Measurements from ENCODE around the gene C9.
"Not testable (repeated sequence)": the region's sequence is repeated elsewhere in the genome, so short reads cannot be mapped to it uniquely, and the experiment has no call there.

Gene C9

GRCh38 chr5:39371367-39371635, 7.0 kb upstream of the C9 start:
- no peak for DNase-seq (ENCODE audit: low spot score)

DNA sequence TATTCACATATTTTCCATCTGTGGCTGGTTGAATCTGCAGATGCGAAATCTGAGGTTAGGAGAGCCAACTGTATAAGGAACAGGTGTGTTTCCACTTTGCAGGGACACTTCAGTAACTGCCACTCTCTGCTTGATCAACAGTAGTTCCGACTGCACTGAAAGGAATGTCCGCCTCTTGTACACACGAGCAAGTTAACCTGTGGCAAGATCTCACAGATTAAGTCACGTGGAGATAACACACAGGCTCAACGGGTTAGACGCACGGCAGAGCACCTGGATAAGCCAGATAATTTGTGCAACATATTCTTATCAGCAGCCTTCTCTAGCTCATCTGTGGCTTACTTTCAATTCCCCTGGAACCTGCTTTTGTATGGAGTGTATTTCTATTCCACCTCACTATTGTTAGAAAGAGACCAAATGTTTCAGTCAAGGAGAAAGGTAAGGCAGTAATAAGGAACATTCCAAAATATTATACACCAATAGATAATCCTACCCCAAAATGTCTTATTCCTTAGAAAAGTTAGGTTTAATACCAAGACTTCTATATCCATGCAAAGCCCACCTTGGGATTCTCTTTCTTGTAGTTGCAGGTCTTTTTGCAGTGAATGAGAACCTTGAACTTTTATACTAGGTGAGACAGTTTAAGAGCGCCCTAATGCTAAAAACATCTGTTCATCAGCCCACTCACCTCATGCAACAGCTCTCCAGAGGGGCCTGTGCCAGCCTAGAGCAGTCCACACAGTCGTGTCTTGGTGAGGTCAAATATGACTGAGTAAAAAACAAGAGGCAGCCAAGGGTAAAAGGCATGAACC, 6.5 kb upstream of the C9 start:
- no peak for DNase-seq (ENCODE audit: low spot score)

DNA sequence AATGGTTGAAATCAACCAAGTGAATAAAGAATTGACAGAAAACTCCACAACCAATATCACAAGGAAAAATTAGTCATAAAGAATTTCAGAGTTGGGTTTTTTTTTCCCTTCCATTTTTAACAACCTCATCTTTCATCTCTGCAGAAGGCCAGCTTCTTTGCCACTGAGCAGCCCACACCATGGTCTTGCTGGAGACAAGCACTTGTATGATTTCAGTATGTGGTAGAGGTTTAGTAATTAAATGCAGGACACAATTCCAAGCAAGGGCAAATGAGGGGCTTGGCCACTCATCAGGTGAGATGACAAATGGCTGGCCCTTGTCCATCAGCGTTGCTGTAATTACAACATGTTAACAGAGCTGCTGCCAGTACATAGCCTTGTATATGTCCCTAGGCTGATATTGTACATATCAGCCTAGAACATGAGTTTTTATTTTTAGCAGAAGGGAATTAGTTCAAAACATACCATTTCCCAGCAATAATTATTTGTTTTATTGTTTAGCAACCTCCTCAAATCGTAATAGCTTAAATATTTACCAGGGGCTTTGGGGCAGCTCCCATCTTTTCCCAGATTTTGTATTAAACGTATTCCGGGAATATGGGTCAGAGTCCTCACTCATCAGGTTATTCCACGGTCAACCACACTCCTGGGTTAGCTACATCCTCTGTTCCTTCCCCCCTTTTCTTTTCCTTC, 5.0 kb upstream of the C9 start:
- DNase-seq (ENCODE audit: low spot score): no peak

DNA sequence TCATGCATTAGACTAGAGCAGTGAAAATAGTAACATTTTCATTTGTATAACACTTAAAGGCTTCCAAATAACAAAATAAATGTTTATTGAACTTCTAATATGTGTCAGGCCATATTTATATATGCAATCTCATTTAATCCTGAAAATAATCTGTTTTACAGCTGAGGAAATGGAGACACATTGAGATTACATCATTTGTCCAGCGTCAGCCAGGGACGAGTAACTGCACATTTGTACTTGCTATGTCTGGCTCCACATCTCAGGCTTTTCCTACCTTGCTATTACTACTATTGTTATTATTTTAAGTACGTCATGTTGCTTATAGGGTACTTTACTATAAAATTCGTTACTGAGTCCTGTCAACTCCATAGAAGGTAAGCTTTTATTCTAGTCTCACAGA, 3.8 kb upstream of the C9 start:
- DNase-seq (ENCODE audit: low spot score): no peak

GRCh38 chr5:39367711-39368110, 3.4 kb upstream of the C9 start:
- DNase-seq (ENCODE audit: low spot score): no peak

- no peak for DNase-seq (ENCODE audit: low spot score)
These were observed 1.1 kb downstream of the C9 start for GRCh38 chr5:39363217-39363616.

DNA sequence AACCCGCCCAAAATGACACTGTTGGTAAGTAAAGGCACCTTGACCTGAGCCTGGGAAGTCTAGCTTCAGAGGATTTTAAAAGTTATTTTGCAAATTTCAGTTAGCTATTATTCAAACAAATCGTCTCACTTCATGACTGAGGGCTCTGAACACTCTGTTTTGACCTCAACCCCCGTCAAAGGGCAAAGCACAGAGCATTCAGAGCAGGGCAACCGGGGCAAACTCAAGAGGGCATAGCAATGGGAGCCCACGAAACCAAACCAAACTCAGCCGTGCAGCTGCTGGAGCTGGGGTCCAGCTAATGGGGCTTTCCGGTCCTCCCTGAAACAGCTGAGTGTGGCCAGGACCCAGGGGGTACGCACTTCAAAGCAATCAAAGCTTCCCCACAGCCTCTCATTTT, 1.6 kb downstream of the C9 start:
- no peak for DNase-seq (ENCODE audit: low spot score)

DNA sequence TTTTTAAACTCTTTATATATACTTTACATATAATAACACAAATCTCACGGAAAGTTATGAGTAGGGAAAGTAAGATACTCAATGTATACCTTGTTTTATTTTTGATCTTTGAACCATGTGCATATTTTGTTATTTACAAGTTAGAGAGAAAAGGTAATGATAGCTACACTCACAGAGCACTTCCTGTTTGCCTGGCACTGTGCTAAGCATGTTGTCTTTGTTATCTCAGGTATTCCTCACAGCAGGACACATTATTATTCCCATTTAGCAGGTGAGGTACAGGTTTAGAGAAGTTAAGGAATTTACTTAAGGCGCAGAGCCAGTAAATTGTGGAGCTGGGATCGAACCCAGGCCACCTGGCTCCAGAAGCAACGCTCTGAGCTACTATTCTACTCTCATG, 3.0 kb downstream of the C9 start:
- no peak for DNase-seq (ENCODE audit: low spot score)

DNA sequence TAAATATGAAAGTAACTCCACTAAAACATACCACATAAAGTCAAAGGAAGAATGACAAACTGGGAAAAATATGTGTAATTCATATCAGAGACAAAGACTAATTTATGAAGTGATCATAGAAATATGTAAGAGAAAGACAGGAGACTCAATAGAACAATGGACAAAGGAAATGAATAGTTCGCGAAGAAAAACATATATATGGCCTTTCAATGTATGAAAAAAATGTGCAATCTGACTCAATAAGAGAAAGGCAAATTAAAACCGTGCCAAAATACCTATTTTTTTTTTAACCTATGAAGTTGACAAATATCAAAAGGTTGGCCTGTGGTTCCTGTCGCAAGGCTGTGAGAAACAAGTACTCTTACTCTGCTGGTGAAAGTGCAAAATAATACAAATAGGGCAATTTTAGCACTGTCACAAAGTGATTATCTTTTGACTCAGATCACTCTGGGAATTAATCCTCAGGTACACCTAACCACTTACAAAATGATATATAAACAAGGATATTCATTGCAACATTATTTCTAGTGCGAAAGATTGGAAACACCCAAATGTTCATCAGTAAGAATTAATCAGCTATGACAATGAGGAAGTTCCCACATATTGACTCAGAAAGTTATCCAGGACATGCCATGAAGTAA, 3.7 kb downstream of the C9 start:
- DNase-seq (ENCODE audit: low spot score): no peak

DNA sequence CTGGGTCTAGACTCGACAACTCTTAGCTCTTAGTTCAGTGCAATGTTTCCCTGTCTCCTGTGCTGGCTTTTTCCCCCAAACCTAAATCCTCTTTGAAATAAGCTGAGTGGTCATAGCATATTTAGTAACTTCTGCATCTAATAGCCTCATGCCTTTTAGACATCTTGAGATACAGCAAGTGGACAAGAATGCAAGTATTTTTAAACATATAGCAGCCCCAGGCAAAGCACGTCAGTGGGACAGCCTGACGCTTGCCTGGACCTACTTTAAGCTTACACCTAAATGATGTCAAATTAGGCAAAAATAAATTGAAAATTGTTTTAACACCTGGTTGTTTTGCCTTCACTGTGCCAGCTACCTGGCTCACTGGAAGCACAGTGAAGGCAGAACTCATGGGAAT, 8.0 kb downstream of the C9 start:
- no peak for DNase-seq (ENCODE audit: low spot score)

- no peak for DNase-seq (ENCODE audit: low spot score)
These were observed 9.0 kb downstream of the C9 start for GRCh38 chr5:39355324-39355723.

GRCh38 chr5:39353717-39354399, 10.4 kb downstream of the C9 start:
- DNase-seq (ENCODE audit: low spot score): no peak

GRCh38 chr5:39352951-39353350, 11.3 kb downstream of the C9 start:
- no peak for DNase-seq (ENCODE audit: low spot score)

- no peak for DNase-seq (ENCODE audit: low spot score)
These were observed 12.1 kb downstream of the C9 start for GRCh38 chr5:39352170-39352569.

DNA sequence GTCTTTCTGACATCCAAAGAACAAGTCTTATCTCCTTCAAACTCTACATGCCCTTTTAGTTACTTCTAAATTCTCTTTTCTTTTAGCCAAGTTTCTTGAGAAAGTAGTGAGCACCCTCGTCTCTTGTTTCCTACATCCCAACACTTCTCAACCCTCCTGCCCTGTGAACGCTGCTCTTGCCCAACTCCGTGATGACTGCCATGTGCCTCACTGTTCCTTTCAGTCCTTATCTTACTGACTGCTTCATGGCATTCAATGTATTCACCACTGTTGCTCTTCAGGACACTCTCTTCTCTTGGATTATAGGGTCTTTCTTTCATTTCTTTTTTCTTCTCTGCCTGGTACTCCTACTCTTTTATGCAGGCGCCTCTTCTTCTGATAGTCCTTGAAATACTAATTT, 14.8 kb downstream of the C9 start:
- no peak for DNase-seq (ENCODE audit: low spot score)

DNA sequence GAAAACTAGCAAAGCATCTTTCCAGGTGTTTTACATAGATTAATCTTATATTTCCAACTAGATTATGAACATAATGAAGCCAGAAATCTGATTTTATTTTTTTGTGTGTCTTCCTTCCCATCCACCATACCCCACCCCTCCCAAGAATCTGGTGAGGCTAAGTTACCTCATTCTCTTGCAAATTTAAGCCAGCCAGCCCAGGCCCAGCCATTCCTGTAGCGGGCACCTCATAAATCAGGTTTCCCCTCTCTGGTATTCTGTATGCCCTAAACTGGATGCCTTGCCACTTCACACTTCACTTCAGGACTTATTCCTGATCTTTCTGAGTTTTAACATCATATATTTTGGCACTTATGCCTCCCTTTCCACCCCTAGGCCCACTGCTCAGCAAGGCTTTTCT, 21.8 kb downstream of the C9 start:
- no peak for DNase-seq (ENCODE audit: low spot score)

DNA sequence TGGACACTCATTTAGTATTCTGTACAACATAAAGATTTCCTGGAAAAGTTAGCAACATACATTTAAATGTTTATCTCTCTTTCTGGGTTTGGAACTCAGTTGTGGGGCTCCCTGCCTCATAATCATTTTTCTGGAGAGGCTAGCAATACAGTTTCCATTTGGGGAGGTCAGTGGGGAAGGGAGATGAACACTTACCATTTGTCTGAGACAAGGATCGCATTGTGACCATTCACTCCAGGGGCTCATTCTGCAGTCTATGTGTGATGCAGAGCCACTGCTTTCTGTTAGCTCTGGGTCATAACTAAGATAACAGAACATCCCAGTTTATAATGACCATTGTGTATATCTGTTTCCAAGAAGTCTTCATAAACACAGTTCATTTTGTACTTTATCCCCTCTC, 22.4 kb downstream of the C9 start:
- DNase-seq (ENCODE audit: low spot score): no peak

- DNase-seq (ENCODE audit: low spot score): no peak
These were observed 23.8 kb downstream of the C9 start for GRCh38 chr5:39340506-39340905.

GRCh38 chr5:39337252-39337915, 26.9 kb downstream of the C9 start:
- DNase-seq (ENCODE audit: low spot score): no peak

DNA sequence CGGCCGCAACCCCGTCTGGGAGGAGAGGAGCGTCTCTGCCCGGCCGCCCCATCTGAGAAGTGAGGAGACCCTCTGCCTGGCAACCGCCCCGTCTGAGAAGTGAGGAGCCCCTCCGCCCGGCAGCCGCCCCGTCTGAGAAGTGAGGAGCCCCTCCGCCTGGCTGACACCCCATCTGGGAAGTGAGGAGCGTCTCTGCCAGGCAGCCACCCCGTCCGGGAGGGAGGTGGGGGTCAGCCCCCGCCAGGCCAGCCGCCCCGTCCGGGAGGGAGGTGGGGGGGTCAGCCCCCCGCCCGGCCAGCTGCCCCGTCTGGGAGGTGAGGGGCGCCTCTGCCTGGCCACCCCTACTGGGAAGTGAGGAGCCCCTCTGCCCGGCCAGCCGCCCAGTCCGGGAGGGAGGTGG, 30.0 kb downstream of the C9 start:
- not testable (repeated sequence) for DNase-seq (ENCODE audit: low spot score)

GRCh38 chr5:39333104-39333503, 31.2 kb downstream of the C9 start:
- no peak for DNase-seq (ENCODE audit: low spot score)

- no peak for DNase-seq (ENCODE audit: low spot score)
These were observed 32.4 kb downstream of the C9 start for GRCh38 chr5:39331861-39332381.
